ENCODE measurements around the gene CXCL11. TPM values are rescaled to one million over a fixed set of nuclear protein-coding genes. Genes with fewer than 3 reads are reported as not detected.

Gene CXCL11
- total RNA-seq, 3 donors from 2014 or later (not counting 1 experiment from before 2014, with no cell fraction given): not detected

GRCh38 chr4:76058888-76059426 lies 23.1 kb upstream of the CXCL11 start:
- H3K4me3 Mint-ChIP-seq: no peak overlapping the region
- WGBS (ENCODE audit: insufficient coverage): 78% methylated on average over 2 of the region's 3 CpGs

GRCh38 chr4:76058302-76058701 lies 22.4 kb upstream of the CXCL11 start:
- no peaks in the 10 kb centered on the region for H3K9me3 Mint-ChIP-seq
- intact Hi-C loops (cut with micrococcal nuclease): no loop called here
- H3K27me3 ChIP-seq (ENCODE audit: control insufficient read depth, insufficient read depth, low read length): no peaks in the 10 kb centered on the region
- no peak overlapping the region for H3K27ac Mint-ChIP-seq
- no peaks in the 10 kb centered on the region for H3K36me3 Mint-ChIP-seq
- peaks cover 27 to 36% of the 10 kb centered on the region in 2 donors for H3K27me3 Mint-ChIP-seq (ENCODE audit: low read depth in 2 of 2)
- no peak overlapping the region for H3K4me3 ChIP-seq (ENCODE audit: low read length)
- H3K36me3 ChIP-seq (ENCODE audit: control insufficient read depth, insufficient read depth, low read length): no peaks in the 10 kb centered on the region
- TF ChIP-seq CTCF (IDR thresholded peaks at IDR 0.05): no peak
- H3K27ac ChIP-seq (ENCODE audit: low read length): no peak overlapping the region
- H3K4me1 Mint-ChIP-seq: no peaks in the 10 kb centered on the region
- no peak for DNase-seq
- H3K4me3 Mint-ChIP-seq: no peak overlapping the region
- ATAC-seq: no peak
- H3K9me3 ChIP-seq (ENCODE audit: control insufficient read depth, insufficient read depth, low read length): no peaks in the 10 kb centered on the region
- no peaks in the 10 kb centered on the region for H3K4me1 ChIP-seq (ENCODE audit: control insufficient read depth, insufficient read depth, low read length)

More at GRCh38 chr4:76058888-76059426, 23.1 kb upstream of the CXCL11 start:
- ATAC-seq (no peak), DNase-seq (no peak)
- Histone ChIP-seq H3K9me3 (ENCODE audit: control insufficient read depth, insufficient read depth, low read length) (no peaks in the 10 kb centered on the region), H3K27me3 (ENCODE audit: control insufficient read depth, insufficient read depth, low read length) (no peaks in the 10 kb centered on the region), H3K27ac (ENCODE audit: low read length) (no peak overlapping the region), H3K36me3 (ENCODE audit: control insufficient read depth, insufficient read depth, low read length) (no peaks in the 10 kb centered on the region), H3K4me1 (ENCODE audit: control insufficient read depth, insufficient read depth, low read length) (no peaks in the 10 kb centered on the region), H3K4me3 (ENCODE audit: low read length) (no peak overlapping the region)
- H3K4me1 Mint-ChIP-seq: no peaks in the 10 kb centered on the region
- no peaks in the 10 kb centered on the region for H3K9me3 Mint-ChIP-seq
- intact Hi-C loops (cut with micrococcal nuclease): no loop called here
- peaks cover 24 to 31% of the 10 kb centered on the region in 2 donors for H3K27me3 Mint-ChIP-seq (ENCODE audit: low read depth in 2 of 2)
- no peaks in the 10 kb centered on the region for H3K36me3 Mint-ChIP-seq
- H3K27ac Mint-ChIP-seq: no peak overlapping the region
- TF ChIP-seq CTCF (IDR thresholded peaks at IDR 0.05): no peak

GRCh38 chr4:76055421-76055820 lies 19.6 kb upstream of the CXCL11 start:
- Mint-ChIP-seq H3K4me1 (no peaks in the 10 kb centered on the region), H3K36me3 (no peaks in the 10 kb centered on the region), H3K27me3 (ENCODE audit: low read depth in 2 of 2) (peaks cover 22 to 23% of the 10 kb centered on the region in 2 donors), H3K4me3 (no peak overlapping the region), H3K27ac (no peak overlapping the region), H3K9me3 (no peaks in the 10 kb centered on the region)
- no peak for ATAC-seq
- WGBS (ENCODE audit: insufficient coverage): 77% methylated on average over 2 of the region's 2 CpGs
- no peaks in the 10 kb centered on the region for H3K27me3 ChIP-seq (ENCODE audit: control insufficient read depth, insufficient read depth, low read length)
- no peaks in the 10 kb centered on the region for H3K9me3 ChIP-seq (ENCODE audit: control insufficient read depth, insufficient read depth, low read length)
- intact Hi-C loops (cut with micrococcal nuclease): no loop called here
- no peaks in the 10 kb centered on the region for H3K4me1 ChIP-seq (ENCODE audit: control insufficient read depth, insufficient read depth, low read length)
- TF ChIP-seq CTCF (IDR thresholded peaks at IDR 0.05): no peak
- no peak overlapping the region for H3K4me3 ChIP-seq (ENCODE audit: low read length)
- no peak overlapping the region for H3K27ac ChIP-seq (ENCODE audit: low read length)
- no peak for DNase-seq
- H3K36me3 ChIP-seq (ENCODE audit: control insufficient read depth, insufficient read depth, low read length): no peaks in the 10 kb centered on the region

GRCh38 chr4:76055016-76055415 lies 19.1 kb upstream of the CXCL11 start:
- no peaks in the 10 kb centered on the region for H3K36me3 ChIP-seq (ENCODE audit: control insufficient read depth, insufficient read depth, low read length)
- 44% methylated on average over 2 of the region's 2 CpGs for WGBS (ENCODE audit: insufficient coverage)
- no peak for TF ChIP-seq CTCF (IDR thresholded peaks at IDR 0.05)
- H3K27me3 Mint-ChIP-seq (ENCODE audit: low read depth in 2 of 2): peaks cover 22 to 23% of the 10 kb centered on the region in 2 donors
- H3K9me3 Mint-ChIP-seq: no peaks in the 10 kb centered on the region
- no peaks in the 10 kb centered on the region for H3K27me3 ChIP-seq (ENCODE audit: control insufficient read depth, insufficient read depth, low read length)
- DNase-seq: no peak
- H3K27ac Mint-ChIP-seq: no peak overlapping the region
- H3K9me3 ChIP-seq (ENCODE audit: control insufficient read depth, insufficient read depth, low read length): no peaks in the 10 kb centered on the region
- H3K4me1 Mint-ChIP-seq: no peaks in the 10 kb centered on the region
- no peak overlapping the region for H3K4me3 ChIP-seq (ENCODE audit: low read length)
- H3K27ac ChIP-seq (ENCODE audit: low read length): no peak overlapping the region
- ATAC-seq: no peak
- intact Hi-C loops (cut with micrococcal nuclease): no loop called here
- no peak overlapping the region for H3K4me3 Mint-ChIP-seq
- H3K4me1 ChIP-seq (ENCODE audit: control insufficient read depth, insufficient read depth, low read length): no peaks in the 10 kb centered on the region
- no peaks in the 10 kb centered on the region for H3K36me3 Mint-ChIP-seq

Measured in natural killer cell (primary cell).